Activated gamma-delta T cell treated with Interleukin-2 at 50 U/mL for 16 hours (primary cell): ENCODE results near the gene MLH1.

Experiments used
- DNase-seq: peaks from one replicate; pipeline ENCODE4 v3.0.0-alpha.2; 2020

Gene MLH1

DNA sequence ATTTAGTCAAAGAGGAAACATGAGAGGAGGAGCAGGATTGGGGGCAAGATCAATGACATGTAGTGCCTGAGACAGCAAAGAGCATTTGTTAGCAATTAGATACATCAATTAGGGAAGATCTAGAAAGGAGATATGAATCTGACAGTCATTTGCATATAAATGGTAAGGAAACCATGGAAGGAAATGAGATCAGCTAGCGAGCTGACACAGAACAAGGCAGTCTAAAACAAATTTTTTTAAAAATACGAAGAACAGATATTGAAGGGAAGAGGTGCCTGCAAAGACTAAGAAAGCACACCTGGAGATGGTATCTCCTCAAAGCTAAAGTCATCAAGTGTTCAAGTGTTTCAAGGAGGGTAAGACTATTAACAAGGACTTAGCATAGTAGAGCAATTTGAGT lies 5.0 kb upstream of the MLH1 start:
- DNase-seq, result no peak

DNA sequence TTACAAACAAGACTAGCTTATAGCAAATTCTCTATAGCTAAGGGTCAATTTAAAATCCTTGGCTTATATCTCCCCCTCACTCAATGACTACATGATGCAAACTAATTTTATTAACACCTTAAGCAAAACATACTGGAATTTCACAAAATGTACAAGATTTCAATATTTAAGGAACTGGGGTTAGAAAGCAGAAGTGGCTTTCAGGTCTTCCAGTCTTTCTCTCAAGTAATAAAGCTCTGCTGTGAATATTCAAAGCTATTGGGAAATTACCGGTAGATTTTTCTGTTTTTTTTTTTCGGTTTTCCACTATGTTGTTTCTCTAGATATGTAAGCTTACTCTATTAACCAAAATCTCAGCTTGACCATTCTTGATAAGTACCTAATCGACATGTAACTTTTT lies 4.3 kb upstream of the MLH1 start:
- DNase-seq, result no peak

DNA sequence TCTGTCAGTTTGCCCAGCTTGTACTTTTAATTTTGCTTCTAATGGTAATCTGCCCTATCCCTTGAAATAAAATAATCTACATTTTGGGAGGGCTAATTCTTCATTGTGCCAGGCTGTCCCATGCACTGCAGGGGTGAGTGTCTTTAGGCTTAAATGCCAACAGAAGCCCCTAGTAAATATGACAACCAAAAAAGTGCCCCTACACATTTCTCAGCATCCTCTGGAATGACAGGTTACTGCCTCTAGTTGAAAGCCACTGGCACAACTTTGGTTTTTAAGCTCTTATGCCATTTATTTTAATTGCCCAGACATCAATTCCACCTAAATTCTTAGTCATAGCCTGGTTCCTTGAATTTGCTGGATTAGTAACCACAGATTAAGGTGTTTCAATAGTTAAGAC lies 3.8 kb upstream of the MLH1 start:
- DNase-seq, result no peak

DNA sequence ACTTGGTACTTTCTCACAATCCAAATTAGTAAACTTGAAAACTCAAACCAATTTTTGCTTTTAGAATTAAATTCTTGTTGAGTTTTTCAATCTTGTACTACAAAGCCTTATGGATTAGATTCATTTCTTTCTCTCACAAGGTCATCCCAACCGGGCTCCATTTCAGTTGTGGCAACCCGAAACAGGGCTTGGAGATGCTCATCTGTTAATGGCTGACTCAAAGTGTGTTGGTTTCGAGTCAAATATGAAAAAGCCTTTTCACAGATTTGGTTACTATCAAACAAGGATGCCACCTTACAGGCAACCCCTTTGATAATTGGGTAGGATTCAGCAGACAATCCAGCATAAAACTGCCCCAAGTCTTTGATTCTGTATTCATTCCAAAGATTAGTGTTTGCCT lies 2.2 kb upstream of the MLH1 start:
- DNase-seq, result no peak

DNA sequence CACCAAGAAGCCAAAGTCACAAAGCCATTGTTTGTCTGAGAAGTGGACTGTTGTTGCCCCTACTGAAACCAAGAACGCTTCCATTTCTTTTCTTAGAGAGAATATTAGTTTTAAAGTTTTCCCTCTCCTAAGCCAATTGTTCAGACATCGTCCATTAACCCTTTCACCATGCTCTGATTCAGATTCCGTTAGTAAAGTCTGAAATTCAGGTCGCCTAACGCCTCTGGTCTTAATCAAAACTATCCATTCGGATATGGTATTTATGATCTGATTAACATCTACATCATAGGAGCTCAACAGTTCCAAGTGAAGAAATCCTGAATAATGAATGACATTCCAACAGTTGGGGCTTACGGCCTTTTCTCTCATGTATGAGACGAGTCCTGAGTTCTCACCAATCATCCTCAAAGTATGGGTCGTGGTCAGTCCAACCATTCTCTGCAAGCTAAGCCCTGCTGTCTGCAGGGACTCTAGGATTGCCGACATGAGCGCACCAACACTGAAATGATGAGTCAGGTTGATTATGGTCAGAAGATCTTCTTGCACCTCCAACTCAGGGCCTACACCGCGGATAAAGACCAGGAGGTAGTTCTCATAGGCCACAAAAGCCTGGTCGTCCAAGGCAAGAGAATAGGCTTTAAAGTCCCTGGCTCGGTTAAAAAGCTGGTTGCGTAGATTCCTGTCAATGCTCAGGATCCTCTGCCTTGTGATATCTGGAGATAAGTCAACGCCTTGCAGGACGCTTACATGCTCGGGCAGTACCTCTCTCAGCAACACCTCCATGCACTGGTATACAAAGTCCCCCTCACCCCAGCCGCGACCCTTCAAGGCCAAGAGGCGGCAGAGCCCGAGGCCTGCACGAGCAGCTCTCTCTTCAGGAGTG lies 1.2 kb upstream of the MLH1 start:
- DNase-seq, result no peak

DNA sequence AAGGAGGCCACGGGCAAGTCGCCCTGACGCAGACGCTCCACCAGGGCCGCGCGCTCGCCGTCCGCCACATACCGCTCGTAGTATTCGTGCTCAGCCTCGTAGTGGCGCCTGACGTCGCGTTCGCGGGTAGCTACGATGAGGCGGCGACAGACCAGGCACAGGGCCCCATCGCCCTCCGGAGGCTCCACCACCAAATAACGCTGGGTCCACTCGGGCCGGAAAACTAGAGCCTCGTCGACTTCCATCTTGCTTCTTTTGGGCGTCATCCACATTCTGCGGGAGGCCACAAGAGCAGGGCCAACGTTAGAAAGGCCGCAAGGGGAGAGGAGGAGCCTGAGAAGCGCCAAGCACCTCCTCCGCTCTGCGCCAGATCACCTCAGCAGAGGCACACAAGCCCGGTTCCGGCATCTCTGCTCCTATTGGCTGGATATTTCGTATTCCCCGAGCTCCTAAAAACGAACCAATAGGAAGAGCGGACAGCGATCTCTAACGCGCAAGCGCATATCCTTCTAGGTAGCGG lies 452 bp upstream of the MLH1 start, which contains the start of gene EPM2AIP1:
Gene EPM2AIP1 (minus strand): TSS at position 326 of the 520 bp plus-strand sequence. CDS start 54 bp downstream, at position 272.
- DNase-seq, result no peak

DNA sequence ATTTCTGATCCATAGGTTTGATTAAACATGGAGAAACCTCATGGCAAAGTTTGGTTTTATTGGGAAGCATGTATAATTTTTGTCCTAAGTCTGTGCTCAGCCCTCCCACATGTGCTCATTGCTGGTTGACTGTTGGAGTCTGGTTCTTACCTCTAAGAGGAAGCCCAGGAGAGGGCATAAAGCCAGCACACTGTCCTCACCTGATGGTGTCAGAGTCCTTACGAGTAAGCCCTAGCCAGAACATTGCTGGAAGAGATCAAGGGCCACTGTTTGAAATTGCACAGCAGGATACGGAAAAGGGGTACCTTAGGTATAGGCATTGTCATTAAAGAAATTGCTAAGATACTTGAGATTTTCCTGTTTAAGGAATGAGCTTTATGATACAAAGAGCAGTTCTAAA lies 21.3 kb downstream of the MLH1 start:
- DNase-seq, result no peak

DNA sequence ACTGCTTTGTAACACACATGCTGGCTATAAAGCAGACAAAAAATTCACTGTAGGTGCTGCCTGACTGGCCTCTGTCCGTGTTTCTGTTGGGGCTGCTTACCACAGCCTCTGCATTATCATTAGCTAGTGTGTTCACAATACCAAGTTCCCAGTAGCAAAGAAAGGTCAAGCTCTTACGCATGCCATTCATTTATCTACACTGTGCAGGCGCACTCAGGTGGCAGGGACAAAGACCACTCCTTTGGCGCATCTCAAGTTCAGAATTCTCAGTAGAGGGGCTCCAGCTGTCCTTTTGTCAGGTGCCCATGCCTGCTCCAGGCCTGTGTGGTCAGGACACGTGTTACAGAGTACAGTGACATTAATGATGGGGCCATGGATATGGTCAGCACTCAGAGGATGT lies 22.3 kb downstream of the MLH1 start:
- no peak for DNase-seq

DNA sequence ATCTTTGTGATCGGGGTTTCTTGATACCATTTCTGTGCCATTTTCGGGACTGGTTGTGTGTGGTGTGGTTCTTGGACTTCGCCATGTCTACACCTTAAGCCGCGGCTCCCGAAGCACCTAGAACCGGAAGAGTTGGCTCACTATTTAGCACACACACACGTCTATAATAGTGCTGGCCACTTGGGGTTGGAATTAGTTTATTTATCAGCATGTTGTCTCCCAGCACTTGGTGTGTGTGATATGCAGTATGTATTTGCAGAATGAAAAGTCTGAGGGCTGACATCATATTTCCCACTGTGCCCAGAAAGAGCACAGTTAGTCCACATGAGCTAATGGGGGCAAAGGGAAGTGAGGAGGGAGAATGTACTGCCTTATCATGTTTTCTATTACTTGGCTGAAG lies 23.6 kb downstream of the MLH1 start:
- no peak for DNase-seq

DNA sequence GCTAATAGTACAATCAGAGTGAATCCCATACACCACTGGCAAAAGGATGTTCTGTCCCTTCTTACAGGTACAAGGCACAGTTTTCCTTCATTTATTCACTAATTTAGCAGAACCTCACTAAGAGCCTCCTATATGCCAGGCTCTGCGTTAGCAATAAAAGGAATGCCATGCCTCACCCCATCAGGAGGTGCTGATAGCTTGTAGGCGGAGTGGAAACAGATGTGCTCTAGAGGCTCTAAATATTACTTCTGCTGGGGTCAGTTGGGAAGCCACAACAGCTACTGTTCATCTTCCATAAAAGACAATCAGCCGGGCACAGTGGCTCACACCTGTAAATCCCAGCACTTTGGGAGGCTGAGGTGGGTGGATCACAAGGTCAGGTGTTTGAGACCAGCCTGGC lies 24.4 kb downstream of the MLH1 start:
- DNase-seq, result no peak

DNA sequence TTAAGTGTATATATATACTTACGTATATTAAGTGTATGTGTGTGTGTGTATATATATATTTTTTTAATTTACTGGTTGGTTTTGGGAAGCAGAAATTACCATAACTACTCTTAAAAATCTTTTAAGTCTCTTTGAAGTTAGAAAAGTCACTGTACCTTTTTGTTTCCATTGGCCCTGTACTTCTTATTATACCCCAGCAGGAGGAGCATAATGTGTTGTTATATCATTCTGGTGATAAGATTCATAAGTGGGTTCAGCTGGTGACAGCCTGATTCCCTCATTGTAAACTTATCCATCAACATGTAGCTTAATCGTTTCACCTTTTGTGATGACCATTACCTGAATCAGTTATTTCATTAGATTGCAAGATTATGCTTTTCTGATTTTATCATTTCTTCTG lies 30.8 kb downstream of the MLH1 start:
- no peak for DNase-seq

DNA sequence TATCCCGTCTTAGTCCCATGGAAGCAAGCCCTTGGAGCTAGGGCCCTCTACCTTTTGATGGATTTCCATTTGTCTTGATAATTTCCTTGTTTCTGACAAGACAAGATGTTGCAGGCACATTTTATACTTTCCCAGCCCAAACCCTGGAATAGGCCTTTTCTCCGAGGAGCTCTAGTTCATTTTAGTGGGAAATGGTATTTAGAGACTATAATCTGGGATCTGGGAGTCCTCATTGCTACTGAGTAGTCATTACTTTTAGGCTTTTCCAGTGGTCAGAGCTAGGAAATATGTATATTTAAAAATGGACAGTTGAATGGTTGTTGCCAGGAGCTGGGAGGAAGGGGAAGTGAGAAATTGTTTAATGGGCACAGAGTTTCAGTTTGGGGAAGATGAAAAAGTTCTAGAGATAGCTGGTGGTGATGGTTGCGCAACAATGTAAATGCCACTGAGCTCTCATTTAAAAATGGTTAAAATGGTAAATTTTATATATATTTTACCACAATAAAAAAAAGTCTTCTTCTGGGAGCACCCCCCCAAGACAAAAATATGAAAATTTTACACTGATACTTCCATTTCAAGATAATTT lies 31.6 kb downstream of the MLH1 start:
- no peak for DNase-seq

DNA sequence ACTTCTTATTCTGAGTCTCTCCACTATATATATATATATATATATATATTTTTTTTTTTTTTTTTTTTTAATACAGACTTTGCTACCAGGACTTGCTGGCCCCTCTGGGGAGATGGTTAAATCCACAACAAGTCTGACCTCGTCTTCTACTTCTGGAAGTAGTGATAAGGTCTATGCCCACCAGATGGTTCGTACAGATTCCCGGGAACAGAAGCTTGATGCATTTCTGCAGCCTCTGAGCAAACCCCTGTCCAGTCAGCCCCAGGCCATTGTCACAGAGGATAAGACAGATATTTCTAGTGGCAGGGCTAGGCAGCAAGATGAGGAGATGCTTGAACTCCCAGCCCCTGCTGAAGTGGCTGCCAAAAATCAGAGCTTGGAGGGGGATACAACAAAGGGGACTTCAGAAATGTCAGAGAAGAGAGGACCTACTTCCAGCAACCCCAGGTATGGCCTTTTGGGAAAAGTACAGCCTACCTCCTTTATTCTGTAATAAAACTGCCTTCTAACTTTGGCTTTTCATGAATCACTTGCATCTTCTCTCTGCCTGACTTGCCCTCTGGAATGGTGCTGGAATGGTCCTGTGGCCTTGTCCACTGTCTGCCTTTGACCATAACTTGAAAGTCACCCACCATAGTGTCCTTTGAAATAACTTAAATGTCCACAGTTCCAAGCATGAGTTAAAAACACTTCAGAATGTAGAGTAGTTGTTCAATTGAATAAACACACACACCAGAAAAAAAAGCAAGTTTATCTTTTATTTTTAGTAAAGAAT lies 32.4 kb downstream of the MLH1 start:
- no peak for DNase-seq

DNA sequence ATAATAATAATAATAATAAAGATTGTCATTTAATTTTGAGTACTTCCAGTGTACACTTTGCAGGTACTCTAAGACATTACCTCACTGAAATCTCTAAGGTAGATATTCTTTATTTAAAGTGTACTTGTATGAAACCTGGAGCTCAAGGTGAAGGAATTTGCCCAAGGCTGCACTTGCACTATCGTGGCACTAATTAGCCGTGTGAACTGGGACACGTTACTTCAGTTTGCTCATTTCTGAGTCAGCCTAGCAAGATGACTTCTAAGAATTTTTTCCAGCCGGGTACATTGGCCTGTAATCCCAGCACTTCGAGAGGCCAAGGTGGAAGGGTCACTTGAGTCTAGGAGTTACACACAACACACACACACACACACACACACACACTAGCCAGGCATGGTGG lies 33.5 kb downstream of the MLH1 start:
- no peak for DNase-seq

DNA sequence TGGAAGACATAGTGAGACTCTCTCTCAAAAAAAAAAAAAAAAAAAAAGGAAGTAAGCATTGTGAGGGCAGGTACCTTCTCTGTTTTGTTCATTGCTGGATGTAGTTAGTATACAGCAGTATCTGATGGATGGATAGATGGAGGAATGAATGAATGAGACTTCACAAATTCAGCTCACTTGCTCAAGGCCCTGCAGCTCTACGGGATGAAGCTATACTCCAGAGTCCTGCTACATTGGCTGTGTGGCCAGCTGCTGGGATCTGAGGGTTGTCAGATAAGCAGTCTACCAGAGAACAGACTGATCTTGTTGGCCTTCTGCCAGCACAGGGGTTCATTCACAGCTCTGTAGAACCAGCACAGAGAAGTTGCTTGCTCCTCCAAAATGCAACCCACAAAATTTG lies 35.0 kb downstream of the MLH1 start:
- no peak for DNase-seq

DNA sequence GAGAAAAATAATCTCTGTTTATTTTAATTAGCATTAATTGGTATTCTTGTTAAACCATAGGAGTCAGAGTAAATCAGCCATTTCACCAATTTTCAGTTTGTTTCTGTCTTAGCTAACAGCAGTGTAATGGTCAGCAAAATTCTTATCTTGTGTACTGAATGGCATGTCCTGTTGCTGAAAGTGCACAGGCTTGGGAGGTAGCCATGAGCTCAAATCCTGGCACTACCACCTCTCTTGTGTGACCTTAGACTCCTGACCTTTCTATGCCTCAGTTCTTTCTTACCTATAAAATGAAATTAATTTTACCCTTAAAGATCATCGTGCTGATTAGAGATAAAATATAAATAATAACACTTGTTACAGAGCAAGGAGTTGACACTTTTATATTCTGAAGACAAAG lies 35.8 kb downstream of the MLH1 start:
- no peak for DNase-seq

DNA sequence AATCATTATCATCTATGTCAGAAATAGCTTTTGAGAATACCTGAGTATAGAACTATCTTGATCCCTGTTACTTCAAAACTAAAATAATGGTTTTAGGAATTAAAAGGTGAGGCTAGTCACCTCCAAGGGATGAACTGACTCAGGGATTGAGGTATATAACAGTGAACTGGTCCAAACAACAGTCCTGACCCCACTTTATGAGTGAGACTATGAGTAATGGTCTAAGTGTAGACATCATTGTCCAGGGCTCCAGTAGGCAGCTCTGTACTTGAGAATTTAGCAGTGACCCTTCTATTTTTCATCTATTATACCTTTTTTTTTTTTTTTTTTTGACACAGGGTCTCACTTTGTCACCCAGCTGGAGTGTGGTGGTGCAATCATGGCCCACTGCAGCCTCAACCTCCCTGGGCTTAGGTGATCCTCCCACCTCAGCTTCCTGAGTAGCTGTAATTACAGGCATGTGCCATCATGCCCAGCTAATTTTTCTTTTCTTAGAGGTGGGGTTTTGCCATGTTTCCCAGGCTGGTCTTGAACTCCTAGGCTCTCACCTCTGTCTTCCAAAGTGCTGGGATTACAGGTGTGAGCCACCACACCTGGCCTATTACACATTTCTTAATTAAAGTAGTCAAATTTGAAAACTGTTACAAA lies 36.3 kb downstream of the MLH1 start:
- DNase-seq, result no peak

DNA sequence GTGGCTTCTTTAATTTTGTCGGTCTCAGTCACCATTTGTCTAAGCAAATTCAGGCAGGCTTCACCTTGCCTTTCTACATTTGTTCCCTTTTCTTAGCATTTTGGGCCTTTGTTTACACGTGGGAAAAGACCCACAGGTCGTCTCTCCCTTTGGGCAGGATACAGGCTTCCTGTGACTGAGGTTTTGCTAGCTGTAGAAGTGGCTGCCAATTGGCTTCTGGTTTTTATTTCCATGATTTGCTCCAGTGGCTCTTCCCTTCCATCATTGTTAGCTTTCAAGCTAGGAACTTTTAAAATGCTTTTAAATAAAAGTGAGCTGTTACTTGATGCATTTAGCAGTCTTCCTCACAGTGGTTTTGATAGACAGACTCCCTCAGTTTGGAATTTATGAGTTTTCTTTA lies 37.3 kb downstream of the MLH1 start:
- no peak for DNase-seq

DNA sequence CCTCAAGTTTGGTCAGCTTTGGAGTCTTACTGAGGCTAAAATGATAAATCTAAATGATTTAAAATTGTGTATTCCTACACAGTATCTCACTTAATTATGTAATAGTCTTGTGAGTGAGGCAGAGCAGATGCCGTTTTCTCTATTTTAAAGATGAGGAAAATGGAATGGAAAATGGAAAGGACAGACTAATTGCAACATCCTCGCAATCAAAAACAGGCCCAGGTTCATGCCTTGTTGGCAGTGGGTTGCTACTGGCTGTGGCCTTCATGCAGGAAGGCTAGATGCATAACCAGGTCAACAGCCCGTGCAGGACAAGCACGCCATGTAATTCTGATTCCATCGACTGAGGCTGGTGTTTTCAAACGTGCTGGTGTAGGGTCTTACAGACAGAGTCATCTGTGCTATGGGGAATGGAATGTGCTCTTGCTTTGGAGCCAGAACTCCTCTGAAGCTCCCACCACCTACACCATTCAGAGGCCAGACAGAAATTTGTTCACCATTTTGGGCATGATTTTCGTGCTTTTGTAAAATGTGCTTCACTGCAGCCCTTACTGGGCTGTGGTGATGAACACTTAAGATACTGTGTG lies 37.9 kb downstream of the MLH1 start:
- no peak for DNase-seq

DNA sequence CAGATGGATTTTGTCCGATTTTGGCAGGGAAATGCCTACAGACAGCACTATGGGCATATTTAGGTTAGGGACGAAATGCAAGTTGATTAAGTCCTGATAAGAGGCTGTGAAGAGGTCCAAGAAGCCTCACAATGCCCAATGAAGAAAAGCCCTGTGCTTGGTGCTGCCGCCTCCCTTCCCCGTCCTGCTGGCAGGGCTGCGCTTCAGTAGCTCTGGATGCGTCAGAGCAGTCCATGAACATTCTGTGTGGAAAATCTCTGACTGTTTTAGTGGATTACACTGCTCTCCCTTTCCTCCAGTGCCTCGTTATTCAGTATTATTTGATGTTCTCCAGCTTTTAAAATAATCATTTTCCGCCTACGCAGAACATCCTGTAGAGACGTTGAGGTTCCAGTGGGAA lies 39.6 kb downstream of the MLH1 start:
- no peak for DNase-seq

DNA sequence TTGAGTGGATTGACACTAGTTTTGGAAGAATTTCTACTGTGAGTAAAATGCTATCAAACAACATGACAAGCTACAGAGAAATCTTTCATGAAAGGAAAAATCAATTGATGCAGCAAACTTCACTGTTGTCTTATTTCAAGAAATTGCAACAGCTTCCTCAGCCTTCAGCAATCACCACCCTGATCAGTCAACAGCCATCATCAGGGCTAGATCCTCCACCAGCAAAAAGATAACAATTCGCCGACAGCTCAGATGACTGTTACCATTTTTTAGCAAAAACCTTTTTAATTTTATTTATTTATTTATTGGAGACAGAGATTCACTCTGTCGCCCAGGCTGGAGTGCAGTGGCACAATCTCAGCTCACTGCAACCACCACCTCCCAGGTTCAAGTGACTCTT lies 44.0 kb downstream of the MLH1 start:
- DNase-seq, result no peak

DNA sequence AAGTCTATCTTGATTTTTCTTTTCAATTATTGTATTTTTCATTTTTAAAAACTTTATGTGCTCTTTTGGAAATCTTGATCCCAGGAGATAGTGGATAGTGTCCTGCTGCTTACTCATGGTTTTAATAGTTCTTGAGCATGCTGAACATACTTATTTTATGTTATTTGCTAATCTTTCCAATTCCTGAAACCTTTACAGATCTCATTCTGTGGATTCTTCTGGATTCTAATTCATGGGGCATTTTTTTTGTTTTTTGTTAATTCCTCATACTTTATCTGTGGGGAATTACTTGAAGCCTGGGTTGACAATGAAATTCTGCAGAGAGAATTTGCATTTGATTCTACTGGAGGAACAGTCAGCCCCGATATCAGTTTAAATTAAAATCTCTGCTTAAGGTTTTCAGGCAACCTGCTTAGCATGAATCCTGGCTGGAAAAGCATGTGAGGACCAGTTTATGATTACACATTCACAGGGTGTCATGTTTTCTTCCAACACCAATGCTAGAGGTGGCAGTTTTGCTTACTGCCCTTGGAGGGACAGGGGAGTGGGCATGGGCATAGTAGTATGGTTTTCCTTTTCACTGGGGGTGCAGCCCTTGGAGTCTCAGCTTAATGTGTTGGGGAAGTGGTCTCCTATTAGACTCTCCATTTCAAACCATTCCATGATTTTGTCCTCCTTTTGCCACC lies 46.0 kb downstream of the MLH1 start:
- DNase-seq, result no peak
